Suprapubic skin (tissue), 3 donors: Measurements from ENCODE around the gene C2orf68.

Experiments
- EP300 ChIP-seq: sonication (generic); formaldehyde crosslinking; IDR thresholded peaks from one replicate; pipeline ENCODE4 v1.6.1; 2017; ENCODE audit warnings: antibody characterized with exemption
- POLR2A ChIP-seq, 2 donors: fragments of 450-650 bp; IDR thresholded peaks; one replicate each; pipeline ENCODE4 v1.6.1; 2017; ENCODE audit warnings: antibody characterized with exemption in 2 of 2, mild to moderate bottlenecking in 2 of 2, moderate library complexity in 2 of 2
- TF ChIP-seq, protein P1 (sequence below), 2 donors: fragments of 200-600 bp in 1 of 2; fragments of 450-650 bp in 1 of 2; sonication (generic) in 1 of 2; IDR thresholded peaks; one replicate each; pipeline ENCODE4 v1.5.1; 2016 to 2019; ENCODE audit warnings: antibody characterized with exemption in 2 of 2, mild to moderate bottlenecking in 1 of 2, moderate library complexity in 1 of 2

- TF ChIP-seq, protein P1, sequence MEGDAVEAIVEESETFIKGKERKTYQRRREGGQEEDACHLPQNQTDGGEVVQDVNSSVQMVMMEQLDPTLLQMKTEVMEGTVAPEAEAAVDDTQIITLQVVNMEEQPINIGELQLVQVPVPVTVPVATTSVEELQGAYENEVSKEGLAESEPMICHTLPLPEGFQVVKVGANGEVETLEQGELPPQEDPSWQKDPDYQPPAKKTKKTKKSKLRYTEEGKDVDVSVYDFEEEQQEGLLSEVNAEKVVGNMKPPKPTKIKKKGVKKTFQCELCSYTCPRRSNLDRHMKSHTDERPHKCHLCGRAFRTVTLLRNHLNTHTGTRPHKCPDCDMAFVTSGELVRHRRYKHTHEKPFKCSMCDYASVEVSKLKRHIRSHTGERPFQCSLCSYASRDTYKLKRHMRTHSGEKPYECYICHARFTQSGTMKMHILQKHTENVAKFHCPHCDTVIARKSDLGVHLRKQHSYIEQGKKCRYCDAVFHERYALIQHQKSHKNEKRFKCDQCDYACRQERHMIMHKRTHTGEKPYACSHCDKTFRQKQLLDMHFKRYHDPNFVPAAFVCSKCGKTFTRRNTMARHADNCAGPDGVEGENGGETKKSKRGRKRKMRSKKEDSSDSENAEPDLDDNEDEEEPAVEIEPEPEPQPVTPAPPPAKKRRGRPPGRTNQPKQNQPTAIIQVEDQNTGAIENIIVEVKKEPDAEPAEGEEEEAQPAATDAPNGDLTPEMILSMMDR (IDR thresholded peaks at IDR 0.05) = no peak
- TF ChIP-seq POLR2A (IDR thresholded peaks at IDR 0.05) (no peak), EP300 (no peak)
Observed at GRCh38 chr2:85623991-85624390, 12.1 kb upstream of the C2orf68 start.
